ENCODE measurements around the gene SLC25A11.

GRCh38 chr17:4897198-4897687 lies 42.6 kb downstream of the SLC25A11 start:
- no peak for TF ChIP-seq ZNF274 (IDR thresholded peaks at IDR 0.05; ENCODE audit: low read depth, low read length)
- no peak for TF ChIP-seq YY1 (IDR thresholded peaks at IDR 0.05; ENCODE audit: insufficient read depth, insufficient read length)
- TF ChIP-seq SUZ12 (IDR thresholded peaks at IDR 0.05; ENCODE audit: extremely low read depth, insufficient read depth, insufficient read length), result no peak

All from NT2/D1 (cell line).